Measurements from ENCODE around the gene GABRG2. TPM values are rescaled to one million over a fixed set of nuclear protein-coding genes. Genes with fewer than 3 reads are reported as not detected.

Gene GABRG2
- total RNA-seq, 1 experiment from 2014 or later = not detected

DNA sequence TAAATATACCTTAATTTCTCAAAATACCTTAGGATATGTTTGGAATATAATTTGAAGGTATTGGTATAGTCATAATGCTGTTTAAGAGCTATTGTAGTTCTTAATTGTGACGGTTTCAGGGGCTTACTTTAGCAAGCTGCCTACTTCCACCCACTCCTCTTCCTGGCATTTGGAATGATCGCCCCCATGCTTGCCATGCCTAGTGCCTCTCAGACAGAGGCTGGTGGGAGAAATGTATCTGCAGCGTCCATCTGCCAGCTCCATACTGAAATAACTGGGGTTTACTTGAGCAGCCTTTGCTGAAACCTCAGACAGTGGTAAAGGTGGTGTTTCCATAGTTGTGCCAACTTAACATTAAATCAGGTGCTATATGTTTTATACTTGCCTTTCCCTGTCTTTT is 52.2 kb downstream of the GABRG2 start:
- H3K27me3 ChIP-seq (replicated peaks) = no peaks in the 10 kb centered on the region
- H3K27ac ChIP-seq = no peak overlapping the region
- no peaks in the 10 kb centered on the region for H3K36me3 ChIP-seq
- no peaks in the 10 kb centered on the region; the same call in 1 of the 2 replicates for H3K9me3 ChIP-seq (replicated peaks)
- no peaks in the 10 kb centered on the region for H3K4me1 ChIP-seq (replicated peaks)
- no peak for DNase-seq (ENCODE audit: low read depth in 1 of 2, low spot score in 2 of 2)
- no peak overlapping the region for H3K4me3 ChIP-seq

DNA sequence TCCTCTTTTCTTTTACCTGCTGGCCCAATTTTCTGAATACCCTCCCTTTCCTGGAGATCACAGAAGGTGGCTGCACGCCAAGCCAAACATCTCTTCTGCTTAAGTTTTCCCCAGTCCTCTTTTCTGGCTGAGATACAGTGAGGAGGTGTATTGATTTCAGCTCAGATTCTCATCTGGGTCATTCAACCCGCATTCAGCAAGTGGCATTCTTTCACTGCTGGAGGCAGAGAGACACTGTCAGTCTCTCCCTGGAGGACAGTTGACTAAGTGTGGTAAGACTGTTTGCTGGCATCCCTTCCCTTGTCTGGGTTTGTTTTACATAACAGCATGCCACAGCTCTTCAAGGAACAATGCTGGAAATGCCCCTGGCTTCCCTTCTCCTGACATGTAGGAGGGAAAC is 60.5 kb downstream of the GABRG2 start:
- no peaks in the 10 kb centered on the region for H3K27me3 ChIP-seq (replicated peaks)
- H3K4me1 ChIP-seq (replicated peaks) = no peaks in the 10 kb centered on the region
- DNase-seq (ENCODE audit: low read depth in 1 of 2, low spot score in 2 of 2) = no peak
- no peak overlapping the region for H3K27ac ChIP-seq
- no peaks in the 10 kb centered on the region for H3K36me3 ChIP-seq
- H3K4me3 ChIP-seq = no peak overlapping the region
- peaks cover 9% of the 10 kb centered on the region; the same call in 1 of the 2 replicates for H3K9me3 ChIP-seq (replicated peaks)

DNA sequence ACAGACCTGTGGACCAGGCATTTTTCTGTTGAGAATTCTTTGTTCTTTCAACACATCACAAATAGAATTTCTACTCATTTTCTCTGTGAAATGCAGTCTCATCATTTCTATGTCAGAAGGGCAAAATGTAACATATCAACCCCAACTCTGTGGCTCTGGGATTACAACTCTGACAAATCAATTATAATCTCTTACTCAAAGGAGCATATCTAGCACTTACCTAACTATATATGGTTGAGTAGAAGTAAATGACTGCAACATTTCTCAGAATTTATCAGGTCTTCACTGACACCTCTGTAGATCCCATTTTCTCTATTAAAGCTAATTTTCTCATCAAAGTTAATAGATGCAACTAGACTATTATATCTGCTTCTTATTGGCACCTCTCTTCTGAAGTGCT is 64.8 kb downstream of the GABRG2 start:
- no peak for DNase-seq (ENCODE audit: low read depth in 1 of 2, low spot score in 2 of 2)
- H3K36me3 ChIP-seq = no peaks in the 10 kb centered on the region
- no peak overlapping the region for H3K27ac ChIP-seq
- no peaks in the 10 kb centered on the region for H3K27me3 ChIP-seq (replicated peaks)
- H3K9me3 ChIP-seq (replicated peaks) = peaks cover 19% of the 10 kb centered on the region
- no peaks in the 10 kb centered on the region for H3K4me1 ChIP-seq (replicated peaks)
- H3K4me3 ChIP-seq = no peak overlapping the region

DNA sequence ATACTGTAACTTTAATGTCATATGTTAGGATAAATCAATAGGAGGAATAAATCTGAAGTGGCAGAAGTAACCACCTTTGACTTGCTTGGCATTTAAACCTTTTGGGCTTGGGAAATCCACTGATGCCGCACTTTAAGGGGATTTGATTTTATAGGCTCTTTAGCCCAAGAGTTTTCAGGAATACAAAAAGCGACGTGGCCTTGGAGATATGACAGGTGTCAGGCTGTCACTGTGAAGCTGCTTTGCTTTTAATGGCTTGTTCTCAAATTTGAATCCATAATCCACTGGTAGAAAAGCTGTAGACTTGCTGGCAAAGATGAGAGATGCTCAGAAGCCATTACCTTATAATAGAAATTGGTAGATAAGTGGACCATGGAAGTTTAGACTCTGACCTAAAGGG is 71.6 kb downstream of the GABRG2 start:
- H3K27ac ChIP-seq = no peak overlapping the region
- H3K4me1 ChIP-seq (replicated peaks) = no peaks in the 10 kb centered on the region
- H3K36me3 ChIP-seq = no peaks in the 10 kb centered on the region
- no peak overlapping the region for H3K4me3 ChIP-seq
- no peak for DNase-seq (ENCODE audit: low read depth in 1 of 2, low spot score in 2 of 2)
- H3K9me3 ChIP-seq (replicated peaks) = peaks cover 10% of the 10 kb centered on the region
- no peaks in the 10 kb centered on the region for H3K27me3 ChIP-seq (replicated peaks)

DNA sequence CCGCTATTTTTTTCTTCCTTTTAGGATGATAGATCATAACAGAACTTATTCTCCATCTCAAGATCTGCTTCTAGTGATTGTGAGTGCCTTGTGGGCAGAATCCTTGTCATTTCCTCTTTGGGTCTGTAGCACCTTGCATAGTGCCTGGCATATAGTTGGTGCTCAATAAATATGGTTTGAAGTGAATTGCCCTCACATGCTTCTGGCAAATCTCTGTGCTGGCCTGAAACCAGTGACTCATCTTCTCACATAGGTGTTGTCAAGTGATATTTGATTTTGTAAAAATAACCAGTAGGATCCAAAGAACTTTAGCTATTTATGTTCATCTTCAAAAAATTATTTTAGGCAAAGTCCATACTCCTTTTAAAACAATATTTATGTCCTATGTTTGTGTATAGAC is 86.7 kb downstream of the GABRG2 start:
- peaks cover 14% of the 10 kb centered on the region for H3K9me3 ChIP-seq (replicated peaks)
- no peaks in the 10 kb centered on the region for H3K36me3 ChIP-seq
- H3K4me1 ChIP-seq (replicated peaks) = no peaks in the 10 kb centered on the region
- H3K27me3 ChIP-seq (replicated peaks) = no peaks in the 10 kb centered on the region
- H3K4me3 ChIP-seq = no peak overlapping the region
- no peak for DNase-seq (ENCODE audit: low read depth in 1 of 2, low spot score in 2 of 2)
- H3K27ac ChIP-seq = no peak overlapping the region

DNA sequence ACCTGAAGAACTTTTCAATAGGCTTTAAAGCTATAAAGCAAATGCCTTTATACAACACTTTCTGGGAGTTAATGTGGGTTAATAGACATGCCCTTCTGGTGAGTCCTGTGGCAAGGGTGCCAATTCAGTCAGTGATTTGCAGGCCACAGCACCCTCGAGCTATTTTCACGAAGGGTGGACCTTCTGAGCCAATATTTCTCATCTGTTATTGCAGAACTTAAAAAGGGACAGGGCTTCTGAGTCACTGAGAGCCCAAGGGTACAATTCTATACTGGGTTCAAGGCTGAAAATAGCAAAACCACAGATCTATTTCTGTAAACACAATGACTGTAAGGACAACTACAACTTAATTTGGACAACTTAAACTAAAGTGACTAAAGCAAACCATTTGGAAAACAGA is 92.8 kb downstream of the GABRG2 start:
- H3K27ac ChIP-seq = no peak overlapping the region
- H3K9me3 ChIP-seq (replicated peaks) = peaks cover 25% of the 10 kb centered on the region
- H3K4me1 ChIP-seq (replicated peaks) = no peaks in the 10 kb centered on the region
- H3K27me3 ChIP-seq (replicated peaks) = no peaks in the 10 kb centered on the region
- H3K4me3 ChIP-seq = no peak overlapping the region
- H3K36me3 ChIP-seq = no peaks in the 10 kb centered on the region
- no peak for DNase-seq (ENCODE audit: low read depth in 1 of 2, low spot score in 2 of 2)

DNA sequence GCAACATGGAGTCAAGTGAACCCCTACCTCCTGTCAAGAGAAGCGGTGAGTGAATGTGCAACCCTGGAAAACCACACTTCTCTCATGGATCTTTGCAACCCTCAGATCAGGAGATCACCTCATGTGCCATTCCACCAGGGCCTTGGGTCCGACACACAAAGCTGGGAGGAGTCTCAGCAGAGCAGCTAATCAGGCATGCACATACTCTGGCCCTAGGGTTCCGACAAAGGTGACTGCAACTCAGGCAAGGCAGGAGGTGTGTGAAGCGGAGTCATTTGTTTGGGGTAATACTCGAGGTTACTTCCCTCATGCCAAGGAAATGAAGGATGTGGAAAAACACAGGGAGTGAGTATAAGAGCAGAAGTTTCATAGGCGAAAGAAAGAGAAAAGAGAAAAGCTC is 96.1 kb downstream of the GABRG2 start:
- H3K4me3 ChIP-seq = no peak overlapping the region
- H3K4me1 ChIP-seq (replicated peaks) = no peaks in the 10 kb centered on the region

DNA sequence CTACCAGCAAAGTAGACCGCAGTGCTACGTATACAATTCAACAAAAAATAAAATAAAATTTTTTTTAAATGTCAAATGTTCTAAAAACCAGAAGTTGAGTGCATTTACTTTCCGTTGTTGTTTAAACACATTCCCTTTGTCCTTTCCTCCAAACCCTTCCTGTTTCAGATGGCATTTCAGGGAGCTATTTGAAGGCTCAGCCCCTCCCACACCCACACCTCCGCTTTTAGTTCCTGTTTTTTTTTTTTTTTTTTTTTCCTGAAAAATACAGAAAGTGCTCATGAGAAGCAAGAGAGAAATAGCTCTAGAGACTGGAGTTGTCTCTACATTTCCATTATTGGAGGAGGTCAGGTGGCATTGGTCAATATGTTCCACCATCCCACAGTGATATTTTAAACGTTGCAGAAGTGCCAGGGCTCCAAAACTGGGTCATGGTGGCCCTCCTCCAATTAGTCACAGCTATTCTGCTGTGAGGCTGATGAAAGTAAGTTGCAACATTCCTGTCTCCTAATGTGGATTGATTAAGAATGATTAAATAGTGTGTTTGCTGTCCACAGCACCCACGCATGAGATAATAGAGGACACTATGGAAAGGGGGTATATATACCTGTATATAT is 106.9 kb downstream of the GABRG2 start:
- DNase-seq (ENCODE audit: low read depth in 1 of 2, low spot score in 2 of 2) = no peak
- no peak overlapping the region for H3K27ac ChIP-seq
- no peaks in the 10 kb centered on the region for H3K27me3 ChIP-seq (replicated peaks)
- no peaks in the 10 kb centered on the region for H3K36me3 ChIP-seq
- H3K9me3 ChIP-seq (replicated peaks) = no peaks in the 10 kb centered on the region; the same call in 1 of the 2 replicates
- no peaks in the 10 kb centered on the region for H3K4me1 ChIP-seq (replicated peaks)
- H3K4me3 ChIP-seq = no peak overlapping the region

More for the DNA sequence above, 96.1 kb downstream of the GABRG2 start:
- H3K27me3 ChIP-seq (replicated peaks) = no peaks in the 10 kb centered on the region
- no peaks in the 10 kb centered on the region for H3K36me3 ChIP-seq
- peaks cover 38% of the 10 kb centered on the region for H3K9me3 ChIP-seq (replicated peaks)
- DNase-seq (ENCODE audit: low read depth in 1 of 2, low spot score in 2 of 2) = no peak
- no peak overlapping the region for H3K27ac ChIP-seq

DNA sequence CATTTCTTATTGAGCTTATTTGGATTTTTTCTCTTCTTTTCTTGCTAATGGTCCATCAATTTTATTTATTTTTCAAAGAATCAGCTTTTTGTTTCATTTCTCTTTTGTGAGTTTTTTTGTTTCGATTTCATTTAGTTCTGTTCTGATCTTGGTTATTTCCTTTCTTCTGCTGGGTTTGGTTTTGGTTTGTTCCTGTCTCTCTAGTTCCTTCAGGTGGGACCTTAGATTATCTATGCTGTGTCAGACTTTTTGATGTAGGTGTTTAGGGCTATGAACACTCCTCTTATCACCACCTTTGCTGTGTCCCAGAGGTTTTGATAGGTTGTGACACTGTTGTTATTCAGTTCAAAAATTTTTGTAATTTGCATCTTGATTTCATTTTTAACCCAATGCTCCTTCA is 119.8 kb downstream of the GABRG2 start:
- Histone ChIP-seq H3K27ac (no peak overlapping the region), H3K36me3 (no peaks in the 10 kb centered on the region), H3K4me1 (replicated peaks) (no peaks in the 10 kb centered on the region), H3K4me3 (no peak overlapping the region), H3K9me3 (replicated peaks) (peaks cover 5% of the 10 kb centered on the region; the same call in 1 of the 2 replicates), H3K27me3 (replicated peaks) (no peaks in the 10 kb centered on the region)
- DNase-seq (ENCODE audit: low read depth in 1 of 2, low spot score in 2 of 2) = no peak

DNA sequence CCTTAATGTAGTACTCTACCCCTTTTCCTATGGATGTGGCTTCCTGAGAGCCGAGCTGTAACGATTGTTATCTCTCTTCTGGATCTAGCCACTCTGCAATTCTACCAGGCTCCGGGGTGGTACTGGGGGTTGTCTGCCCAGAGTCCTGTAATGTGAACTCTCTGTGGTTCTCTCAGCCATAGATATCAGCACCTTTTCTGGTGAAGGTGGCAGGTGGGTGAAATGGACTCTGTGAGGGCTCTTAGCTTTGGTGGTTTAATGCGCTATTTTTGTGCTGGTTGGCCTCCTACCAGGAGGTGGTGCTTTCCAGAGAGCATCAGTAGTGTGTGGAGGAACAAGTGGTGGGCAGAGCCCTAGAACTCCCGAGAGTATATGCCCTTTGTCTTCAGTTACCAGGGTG is 122.1 kb downstream of the GABRG2 start:
- Histone ChIP-seq H3K9me3 (replicated peaks) (peaks cover 11% of the 10 kb centered on the region), H3K4me1 (replicated peaks) (no peaks in the 10 kb centered on the region), H3K27ac (no peak overlapping the region), H3K4me3 (no peak overlapping the region), H3K36me3 (no peaks in the 10 kb centered on the region), H3K27me3 (replicated peaks) (no peaks in the 10 kb centered on the region)
- DNase-seq (ENCODE audit: low read depth in 1 of 2, low spot score in 2 of 2) = no peak

DNA sequence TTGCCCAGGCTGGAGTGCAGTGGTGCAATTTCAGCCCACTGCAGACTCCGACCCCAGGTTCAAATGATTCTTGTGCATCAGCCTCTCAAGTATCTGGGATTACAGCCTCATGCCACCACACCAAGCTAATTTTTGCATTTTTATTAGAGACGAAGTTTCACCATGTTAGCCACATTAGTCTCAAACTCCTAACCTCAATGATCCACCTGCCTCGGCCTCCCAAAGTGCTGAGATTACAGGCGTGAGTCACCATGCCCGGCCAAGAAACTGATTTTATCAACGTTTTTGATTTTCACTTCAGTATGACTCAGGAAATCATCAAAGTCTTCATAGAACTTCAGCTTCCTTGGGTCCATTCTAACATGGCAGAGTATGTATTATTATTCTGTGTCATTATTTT is 125.4 kb downstream of the GABRG2 start:
- DNase-seq (ENCODE audit: low read depth in 1 of 2, low spot score in 2 of 2) = no peak
- no peaks in the 10 kb centered on the region for H3K27me3 ChIP-seq (replicated peaks)
- no peaks in the 10 kb centered on the region for H3K4me1 ChIP-seq (replicated peaks)
- H3K9me3 ChIP-seq (replicated peaks) = peaks cover 12% of the 10 kb centered on the region
- no peak overlapping the region for H3K4me3 ChIP-seq
- no peak overlapping the region for H3K27ac ChIP-seq
- no peaks in the 10 kb centered on the region for H3K36me3 ChIP-seq

DNA sequence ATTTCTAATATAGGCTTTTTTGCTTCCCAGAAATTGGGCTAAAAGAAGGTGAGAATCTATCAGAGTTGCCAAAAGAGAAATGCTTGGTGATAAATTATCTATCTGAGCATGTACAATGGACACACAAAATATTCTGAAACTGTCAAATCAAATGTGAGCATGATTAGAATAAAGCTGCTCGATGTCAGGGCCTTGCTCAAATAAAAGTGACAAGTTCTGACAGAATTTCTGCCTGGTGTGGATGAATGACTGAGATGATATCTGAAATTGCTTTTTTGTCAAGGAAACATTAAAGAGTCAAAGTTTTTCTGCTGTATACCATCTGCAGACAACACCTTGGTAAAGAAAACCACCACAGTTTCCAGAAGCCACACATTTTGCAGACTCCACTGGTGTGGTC is 128.8 kb downstream of the GABRG2 start:
- no peaks in the 10 kb centered on the region for H3K27me3 ChIP-seq (replicated peaks)
- H3K9me3 ChIP-seq (replicated peaks) = peaks cover 26% of the 10 kb centered on the region
- DNase-seq (ENCODE audit: low read depth in 1 of 2, low spot score in 2 of 2) = no peak
- H3K4me1 ChIP-seq (replicated peaks) = no peaks in the 10 kb centered on the region
- no peak overlapping the region for H3K4me3 ChIP-seq
- H3K36me3 ChIP-seq = no peaks in the 10 kb centered on the region
- H3K27ac ChIP-seq = no peak overlapping the region

DNA sequence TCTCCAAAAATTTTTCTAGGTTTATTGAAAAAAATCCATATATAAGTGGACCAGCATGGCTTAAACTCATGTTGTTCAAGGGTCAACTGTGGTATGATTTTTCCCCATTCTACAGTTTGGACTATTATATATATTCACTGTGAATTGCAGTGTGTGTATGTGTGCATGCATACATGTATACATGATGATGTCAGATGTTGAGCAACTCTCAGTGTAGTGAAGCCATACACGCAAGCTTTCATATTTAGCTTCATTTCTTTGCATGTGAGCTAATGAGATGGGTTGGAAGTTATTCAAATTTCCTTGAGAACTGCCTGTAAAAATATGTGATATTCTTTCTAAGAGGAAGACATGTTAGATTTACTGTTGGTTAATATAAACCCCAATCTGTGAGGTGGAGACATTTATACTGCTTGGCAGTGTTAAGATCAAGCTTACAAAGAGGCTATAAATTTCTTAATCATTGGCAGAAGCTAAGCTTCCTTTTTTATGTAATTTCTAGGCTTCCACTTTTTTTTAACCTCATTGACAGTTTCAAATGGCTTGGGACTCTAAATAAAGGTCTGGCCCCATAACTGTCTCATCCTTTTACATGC is 134.8 kb downstream of the GABRG2 start:
- Histone ChIP-seq H3K9me3 (replicated peaks) (peaks cover 30% of the 10 kb centered on the region; the same call in 1 of the 2 replicates), H3K36me3 (no peaks in the 10 kb centered on the region), H3K27ac (no peak overlapping the region), H3K4me3 (no peak overlapping the region), H3K4me1 (replicated peaks) (no peaks in the 10 kb centered on the region), H3K27me3 (replicated peaks) (no peaks in the 10 kb centered on the region)
- no peak for DNase-seq (ENCODE audit: low read depth in 1 of 2, low spot score in 2 of 2)
